Osteoblast (primary cell): ENCODE results near the gene RAB36. TPM values are rescaled to one million over a fixed set of nuclear protein-coding genes. Genes with fewer than 3 reads are reported as not detected.

Experiments used
- DNase-seq: peaks from one replicate; pipeline ENCODE4 v3.0.0; 2011; ENCODE audit warnings: low spot score, mixed read lengths; ENCODE audit not compliant: insufficient read length; ENCODE audit errors: missing footprints
- H2AFZ ChIP-seq: 2 replicates; pipeline ENCODE4 v1.6.0; 2011; ENCODE audit warnings: mild to moderate bottlenecking, low read length
- H3K27ac ChIP-seq: 2 replicates; pipeline ENCODE4 v1.5.1; 2011; ENCODE audit warnings: mild to moderate bottlenecking, low read depth, low read length, moderate library complexity
- H3K27me3 ChIP-seq: 2 replicates; pipeline ENCODE4 v1.6.0; 2012; ENCODE audit warnings: mild to moderate bottlenecking, control low read depth, inconsistent platforms, low read length, moderate library complexity; ENCODE audit not compliant: insufficient read depth
- H3K36me3 ChIP-seq: 2 replicates; pipeline ENCODE4 v1.5.1; 2011; ENCODE audit warnings: mild to moderate bottlenecking, low read length, control low read depth, moderate library complexity; ENCODE audit not compliant: insufficient read depth
- H3K4me1 ChIP-seq: 2 replicates; pipeline ENCODE4 v1.5.1; 2011; ENCODE audit warnings: mild to moderate bottlenecking, low read length, control low read depth, moderate library complexity; ENCODE audit not compliant: insufficient read depth
- H3K4me2 ChIP-seq: 2 replicates; pipeline ENCODE4 v1.6.0; 2011; ENCODE audit warnings: mild to moderate bottlenecking, low read length; ENCODE audit not compliant: insufficient read depth
- H3K4me3 ChIP-seq: fragments of 200-600 bp; sonication (generic); 3 replicates; pipeline ENCODE4 v1.5.1; 2012; ENCODE audit warnings: mild to moderate bottlenecking, low read length, inconsistent platforms; ENCODE audit not compliant: insufficient read depth
- H3K79me2 ChIP-seq: 2 replicates; pipeline ENCODE4 v1.6.0; 2012; ENCODE audit warnings: mild to moderate bottlenecking, low read length, control low read depth, inconsistent platforms; ENCODE audit not compliant: insufficient read depth
- H3K9me3 ChIP-seq: 2 replicates; pipeline ENCODE4 v1.5.1; 2011; ENCODE audit warnings: low read depth, low read length, control low read depth
- H4K20me1 ChIP-seq: 2 replicates; pipeline ENCODE4 v1.6.0; 2012; ENCODE audit warnings: mild to moderate bottlenecking, low read length, control low read depth; ENCODE audit not compliant: insufficient read depth
- CTCF ChIP-seq: IDR thresholded peaks from 2 replicates; pipeline ENCODE4 v1.5.1; 2011; ENCODE audit warnings: mild to moderate bottlenecking, low read depth, low read length, moderate library complexity; ENCODE audit errors: extremely low read depth
- total RNA-seq: library from RNA; depleted of rRNA; stranded (reverse); fragments of >200 nt; gene quantifications from 2 replicates; pipeline ENCODE4 v1.2.3, GENCODE V29; 2012

The RAB36 gene
- total RNA-seq, 1 donor = 7.6 TPM

- no peaks in the 10 kb centered on the region for H3K9me3 ChIP-seq
- H3K4me3 ChIP-seq = no peak overlapping the region
- no peak overlapping the region for H3K27ac ChIP-seq
- DNase-seq = no peak
- H3K4me2 ChIP-seq = no peak overlapping the region
- no peaks in the 10 kb centered on the region for H3K4me1 ChIP-seq
- no peak overlapping the region for H2AFZ ChIP-seq
- peaks cover 2% of the 10 kb centered on the region for H3K27me3 ChIP-seq
- H3K36me3 ChIP-seq = no peaks in the 10 kb centered on the region
- H4K20me1 ChIP-seq = no peaks in the 10 kb centered on the region
- H3K79me2 ChIP-seq = no peaks in the 10 kb centered on the region
- TF ChIP-seq CTCF = no peak
Observed at GRCh38 chr22:23109441-23109978, 35.8 kb upstream of the RAB36 start.

- TF ChIP-seq CTCF = no peak
- Histone ChIP-seq H3K36me3 (no peaks in the 10 kb centered on the region), H3K4me2 (no peak overlapping the region), H3K27me3 (peaks cover 6% of the 10 kb centered on the region), H3K79me2 (no peaks in the 10 kb centered on the region), H3K4me1 (no peaks in the 10 kb centered on the region), H3K27ac (no peak overlapping the region), H3K9me3 (no peaks in the 10 kb centered on the region), H4K20me1 (no peaks in the 10 kb centered on the region), H2AFZ (no peak overlapping the region), H3K4me3 (no peak overlapping the region)
- no peak for DNase-seq
Observed at GRCh38 chr22:23110190-23110921, 34.9 kb upstream of the RAB36 start.

- no peaks in the 10 kb centered on the region for H3K79me2 ChIP-seq
- H3K4me1 ChIP-seq = no peaks in the 10 kb centered on the region
- no peak overlapping the region for H3K4me2 ChIP-seq
- H3K9me3 ChIP-seq = no peaks in the 10 kb centered on the region
- H3K27ac ChIP-seq = no peak overlapping the region
- H3K4me3 ChIP-seq = no peak overlapping the region
- DNase-seq = no peak
- H3K27me3 ChIP-seq = peaks cover 6% of the 10 kb centered on the region
- no peaks in the 10 kb centered on the region for H4K20me1 ChIP-seq
- no peak for TF ChIP-seq CTCF
- H2AFZ ChIP-seq = no peak overlapping the region
- H3K36me3 ChIP-seq = no peaks in the 10 kb centered on the region
Observed at GRCh38 chr22:23110922-23111527, 34.3 kb upstream of the RAB36 start.

- H3K27ac ChIP-seq = no peak overlapping the region
- no peaks in the 10 kb centered on the region for H4K20me1 ChIP-seq
- no peaks in the 10 kb centered on the region for H3K36me3 ChIP-seq
- H3K79me2 ChIP-seq = no peaks in the 10 kb centered on the region
- H3K4me3 ChIP-seq = no peak overlapping the region
- no peak overlapping the region for H2AFZ ChIP-seq
- no peaks in the 10 kb centered on the region for H3K4me1 ChIP-seq
- H3K27me3 ChIP-seq = peaks cover 6% of the 10 kb centered on the region
- DNase-seq = peak; percentile 58
- H3K4me2 ChIP-seq = no peak overlapping the region
- H3K9me3 ChIP-seq = no peaks in the 10 kb centered on the region
- no peak for TF ChIP-seq CTCF
Observed at GRCh38 chr22:23112472-23113012, 32.7 kb upstream of the RAB36 start.
